GM18868 (cell line): ENCODE measurements around the gene MYOCOS.
"Not testable (repeated sequence)": the region's sequence is repeated elsewhere in the genome, so short reads cannot be mapped to it uniquely, and the experiment has no call there.

ENCODE experiments used
- ATAC-seq: cut with Tn5 transposase; IDR thresholded peaks from one replicate; pipeline ENCODE4 v1.9.1; 2021; ENCODE audit warnings: mild to moderate bottlenecking, moderate library complexity; ENCODE audit not compliant: unreplicated experiment

Gene MYOCOS

GRCh38 chr1:171622152-171622462 is at the start of gene MYOCOS:
Gene MYOCOS, plus strand, starts transcription at chr1:171622243. Its CDS starts 1,641 bp downstream, at chr1:171623884.
- ATAC-seq, result no peak

GRCh38 chr1:171576144-171576543 is 45.9 kb upstream of the MYOCOS start:
- ATAC-seq, result no peak

- no peak for ATAC-seq
Measured at GRCh38 chr1:171581226-171581625, 40.8 kb upstream of the MYOCOS start.

GRCh38 chr1:171581766-171582165 is 40.3 kb upstream of the MYOCOS start:
- ATAC-seq, result no peak

- ATAC-seq, result no peak
Measured at GRCh38 chr1:171582589-171582988, 39.5 kb upstream of the MYOCOS start.

- no peak for ATAC-seq
Measured at GRCh38 chr1:171583591-171584201, 38.3 kb upstream of the MYOCOS start.

GRCh38 chr1:171585715-171586114 is 36.3 kb upstream of the MYOCOS start:
- no peak for ATAC-seq

GRCh38 chr1:171588230-171588629 is 33.8 kb upstream of the MYOCOS start:
- no peak for ATAC-seq

- ATAC-seq, result no peak
Measured at GRCh38 chr1:171590022-171590421, 32.0 kb upstream of the MYOCOS start.

- ATAC-seq, result peak; percentile 54
Measured at GRCh38 chr1:171595324-171595723, 26.7 kb upstream of the MYOCOS start.

GRCh38 chr1:171596119-171596518 is 25.9 kb upstream of the MYOCOS start:
- ATAC-seq, result no peak

GRCh38 chr1:171596705-171597104 is 25.3 kb upstream of the MYOCOS start:
- no peak for ATAC-seq

- no peak for ATAC-seq
Measured at GRCh38 chr1:171597203-171597602, 24.8 kb upstream of the MYOCOS start.

GRCh38 chr1:171600310-171600709 is 21.7 kb upstream of the MYOCOS start:
- ATAC-seq, result not testable (repeated sequence)

- no peak for ATAC-seq
Measured at GRCh38 chr1:171600862-171601261, 21.2 kb upstream of the MYOCOS start.

GRCh38 chr1:171603042-171603441 is 19.0 kb upstream of the MYOCOS start:
- ATAC-seq, result not testable (repeated sequence)

GRCh38 chr1:171606402-171606941 is 15.6 kb upstream of the MYOCOS start:
- no peak for ATAC-seq

- ATAC-seq, result peak; percentile 74
Measured at GRCh38 chr1:171610385-171610784, 11.7 kb upstream of the MYOCOS start.

- no peak for ATAC-seq
Measured at GRCh38 chr1:171611306-171611705, 10.7 kb upstream of the MYOCOS start.

GRCh38 chr1:171613282-171613681 is 8.8 kb upstream of the MYOCOS start:
- no peak for ATAC-seq

GRCh38 chr1:171615122-171615906 is 6.7 kb upstream of the MYOCOS start:
- peak; percentile 34 for ATAC-seq

GRCh38 chr1:171616586-171616985 is 5.5 kb upstream of the MYOCOS start:
- ATAC-seq, result no peak
